Measurements from ENCODE around the gene CREBBP. TPM values are rescaled to one million over a fixed set of nuclear protein-coding genes. Genes with fewer than 3 reads are reported as not detected.

Gene CREBBP
- total and polyA plus RNA-seq, 9 of the 15 experiments (the other 6 are each of a cell fraction or from before 2014, with no cell fraction given) = 0.70 to 24.8 (median 5.6) TPM

DNA sequence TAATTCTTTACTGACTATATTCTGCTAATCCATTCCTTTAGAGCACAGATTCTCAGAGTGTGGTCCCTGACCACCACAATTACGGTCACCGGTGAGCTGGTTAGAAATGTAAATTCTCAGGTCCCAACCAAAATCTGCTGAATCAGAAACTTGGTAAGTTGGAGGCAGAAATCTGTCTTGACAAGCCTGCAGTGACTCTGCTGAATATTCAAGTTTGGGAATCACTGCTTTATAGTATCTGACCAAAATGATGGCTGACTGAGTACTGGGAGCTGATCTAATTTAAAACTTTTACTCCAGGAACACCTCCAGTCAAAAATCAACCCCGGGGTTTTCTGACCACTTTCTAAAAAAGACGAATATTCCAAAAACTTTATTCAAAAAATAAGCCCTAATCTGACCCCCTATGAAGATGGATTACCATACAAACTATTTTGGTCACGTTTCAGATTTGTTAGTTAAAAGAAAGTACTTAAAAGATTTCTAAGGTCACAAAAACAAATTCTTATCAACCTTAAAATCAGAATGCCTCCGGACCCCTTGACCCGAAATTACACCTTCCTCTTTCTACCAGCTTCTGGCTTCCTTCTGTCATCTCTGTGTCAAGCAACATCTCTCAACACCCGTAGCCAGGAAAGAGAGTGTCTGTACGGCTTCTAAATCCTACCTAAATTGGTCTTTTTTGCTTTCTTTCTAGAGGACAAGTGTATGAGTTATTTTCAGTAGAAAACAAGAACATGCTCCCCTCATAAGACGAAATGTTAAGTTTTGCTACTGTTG is 38.6 kb downstream of the CREBBP start (continued):
- no peak for TF ChIP-seq ZBTB5 (IDR thresholded peaks at IDR 0.05)
- TF ChIP-seq NR0B1 (IDR thresholded peaks at IDR 0.05; ENCODE audit: partially characterized antibody) = no peak
- TF ChIP-seq RAD21 (CRISPR knock-in tag; conservative IDR thresholded peaks at IDR 0.05 in 1 of 2, IDR thresholded peaks at IDR 0.05 in 1 of 2) = no peak
- peak; percentile 2; the same call in 1 of the 2 replicates for TF ChIP-seq SPI1 (IDR thresholded peaks at IDR 0.05; ENCODE audit: borderline replicate concordance, low read depth, low read length)
- 0 out of 2 replicates have a peak, but pooled peaks have one; percentile 13 for TF ChIP-seq ARID1B (IDR thresholded peaks at IDR 0.05)
- TF ChIP-seq MEIS2 (IDR thresholded peaks at IDR 0.05; ENCODE audit: partially characterized antibody) = peak; percentile 95

Measured in K562 (cell line).